Hematopoietic multipotent progenitor cell treated with erythropoietin and hydrocortisone succinate and interleukin-3 and kit ligand, for 8 days (in vitro differentiated cells): ENCODE measurements around the gene RAB3D.
"Not testable (repeated sequence)": the region's sequence is repeated elsewhere in the genome, so short reads cannot be mapped to it uniquely, and the experiment has no call there.

Experiments used
- DNase-seq: peaks from one replicate; pipeline ENCODE4 v3.0.0-alpha.2; 2015

Gene RAB3D, protein sequence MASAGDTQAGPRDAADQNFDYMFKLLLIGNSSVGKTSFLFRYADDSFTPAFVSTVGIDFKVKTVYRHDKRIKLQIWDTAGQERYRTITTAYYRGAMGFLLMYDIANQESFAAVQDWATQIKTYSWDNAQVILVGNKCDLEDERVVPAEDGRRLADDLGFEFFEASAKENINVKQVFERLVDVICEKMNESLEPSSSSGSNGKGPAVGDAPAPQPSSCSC

GRCh38 chr19:11339254-11340098 is at the start of gene RAB3D:
RAB3D (minus strand) TSS chr19:11339657; CDS start chr19:11337399, 2,258 bp downstream.
- DNase-seq = peak; percentile 85

GRCh38 chr19:11387162-11388034 is 47.9 kb upstream of the RAB3D start:
- no peak for DNase-seq

DNA sequence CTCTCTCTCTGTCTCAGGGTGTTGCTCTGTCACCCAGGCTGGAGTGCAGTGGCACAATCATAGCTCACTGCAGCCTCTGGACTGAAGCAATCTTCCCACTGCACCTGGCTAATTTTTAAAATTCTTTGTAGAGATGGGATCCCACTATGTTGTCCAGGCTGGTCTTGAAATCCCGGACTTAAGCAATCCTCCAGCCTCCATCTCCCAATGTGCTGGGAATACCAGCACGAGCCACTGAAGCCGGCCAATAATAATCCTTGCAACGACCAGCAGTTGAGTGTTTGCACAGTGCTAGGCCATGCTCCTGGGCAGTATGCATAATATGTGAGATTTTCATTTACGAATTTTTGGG is 45.3 kb upstream of the RAB3D start:
- DNase-seq = peak; percentile 41

GRCh38 chr19:11383706-11384048 is 44.2 kb upstream of the RAB3D start:
- DNase-seq = no peak

- DNase-seq = peak; percentile 90
These were observed 43.6 kb upstream of the RAB3D start for GRCh38 chr19:11382898-11383705.

- peak; percentile 98 for DNase-seq
These were observed 41.4 kb upstream of the RAB3D start for GRCh38 chr19:11380653-11381537.

DNA sequence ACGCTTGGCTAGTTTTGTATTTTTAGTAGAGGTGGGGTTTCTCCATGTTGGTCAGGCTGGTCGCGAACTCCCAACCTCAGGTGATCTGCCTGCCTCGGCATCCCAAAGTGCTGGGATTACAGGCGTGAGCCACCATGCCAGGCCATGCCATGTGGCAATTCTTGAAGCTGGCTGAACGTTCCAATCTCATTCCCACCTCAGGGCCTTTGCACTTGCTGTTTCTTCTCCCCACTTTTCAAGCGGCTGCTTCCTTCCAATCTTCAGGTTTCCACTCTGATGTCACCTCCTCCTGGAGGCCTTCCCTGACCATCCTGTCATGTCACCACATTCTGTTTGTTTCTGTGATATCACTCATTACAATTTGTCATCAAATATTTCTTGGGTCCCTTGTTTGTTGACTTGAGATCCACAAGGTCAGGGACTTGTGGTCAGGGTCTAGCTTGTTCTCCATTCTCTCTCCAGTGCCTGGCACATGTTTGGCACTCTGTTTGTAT is 40.4 kb upstream of the RAB3D start:
- no peak for DNase-seq

- not testable (repeated sequence) for DNase-seq
These were observed 39.9 kb upstream of the RAB3D start for GRCh38 chr19:11379269-11379845.

- DNase-seq = peak; percentile 46
These were observed 39.1 kb upstream of the RAB3D start for GRCh38 chr19:11378319-11379189.

DNA sequence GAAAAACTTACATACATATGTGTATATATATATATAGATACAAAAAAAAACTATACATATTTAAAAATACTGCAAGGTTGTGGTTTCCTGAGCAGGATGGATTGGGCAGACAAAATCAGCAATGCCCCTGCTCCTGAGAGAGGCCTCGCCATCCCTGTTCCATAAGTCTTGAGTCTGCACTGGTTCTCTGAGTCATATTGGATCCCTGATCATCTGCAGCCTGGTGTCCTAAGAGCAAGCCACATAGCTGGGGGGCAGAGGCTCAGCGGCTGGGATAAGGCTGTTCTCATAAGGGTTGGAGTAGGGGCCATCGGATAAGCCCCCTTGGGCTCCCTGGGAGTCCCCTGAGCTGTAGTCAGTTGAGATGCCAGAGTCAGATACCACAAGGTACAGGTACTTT is 38.3 kb upstream of the RAB3D start:
- no peak for DNase-seq

DNA sequence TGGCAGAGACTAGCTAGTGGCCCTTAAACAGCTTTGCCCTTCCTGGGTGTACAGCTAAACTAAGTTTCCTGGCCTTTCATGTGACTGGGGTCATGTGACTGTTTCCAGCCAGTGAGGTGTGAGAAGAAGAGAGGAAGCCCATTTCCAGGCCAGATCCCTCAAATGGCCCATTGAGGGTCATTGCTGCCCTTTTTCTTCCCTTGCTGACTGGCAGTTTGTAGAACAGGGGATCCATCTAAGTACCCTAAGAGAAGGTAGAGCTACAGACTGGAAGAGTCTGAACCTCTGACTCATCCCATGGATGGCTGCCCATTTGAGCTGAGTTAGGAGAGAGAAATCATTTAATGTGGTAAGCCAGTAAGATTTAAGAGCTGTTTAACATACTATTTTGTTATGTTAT is 37.8 kb upstream of the RAB3D start:
- peak; percentile 70 for DNase-seq

DNA sequence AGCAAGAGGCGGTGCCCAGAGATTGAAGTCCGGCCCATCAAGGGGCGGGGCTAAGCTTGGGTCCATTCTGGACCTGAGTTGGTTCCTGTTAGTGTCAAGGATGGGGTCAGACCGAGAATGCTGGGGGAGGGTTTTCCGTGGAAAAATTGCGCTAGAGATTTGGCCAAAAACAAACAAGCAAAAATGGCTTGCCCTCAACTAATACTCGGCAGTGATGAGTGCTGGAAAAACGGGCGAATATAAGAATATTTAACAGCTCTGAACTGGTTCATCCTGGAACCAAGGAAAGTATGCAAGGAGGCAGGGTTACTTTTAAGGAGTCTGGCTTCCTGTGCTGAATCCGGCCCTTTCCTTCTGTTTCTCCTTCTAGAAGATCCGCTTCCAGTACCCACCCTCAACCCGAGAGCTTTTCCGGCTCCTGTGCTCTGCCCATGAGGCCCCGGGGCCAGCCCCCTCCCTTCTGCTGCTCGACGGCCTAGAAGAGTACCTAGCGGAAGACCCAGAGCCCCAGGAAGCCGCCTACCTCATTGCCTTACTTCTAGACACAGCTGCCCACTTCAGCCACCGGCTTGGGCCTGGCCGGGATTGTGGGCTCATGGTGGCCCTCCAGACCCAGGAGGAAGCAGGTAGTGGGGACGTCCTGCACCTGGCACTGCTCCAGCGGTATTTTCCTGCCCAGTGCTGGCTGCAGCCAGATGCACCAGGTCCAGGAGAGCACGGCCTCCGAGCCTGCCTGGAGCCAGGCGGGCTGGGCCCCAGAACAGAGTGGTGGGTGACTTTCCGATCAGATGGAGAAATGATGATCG is 35.9 kb upstream of the RAB3D start:
- DNase-seq = peak; percentile 70

DNA sequence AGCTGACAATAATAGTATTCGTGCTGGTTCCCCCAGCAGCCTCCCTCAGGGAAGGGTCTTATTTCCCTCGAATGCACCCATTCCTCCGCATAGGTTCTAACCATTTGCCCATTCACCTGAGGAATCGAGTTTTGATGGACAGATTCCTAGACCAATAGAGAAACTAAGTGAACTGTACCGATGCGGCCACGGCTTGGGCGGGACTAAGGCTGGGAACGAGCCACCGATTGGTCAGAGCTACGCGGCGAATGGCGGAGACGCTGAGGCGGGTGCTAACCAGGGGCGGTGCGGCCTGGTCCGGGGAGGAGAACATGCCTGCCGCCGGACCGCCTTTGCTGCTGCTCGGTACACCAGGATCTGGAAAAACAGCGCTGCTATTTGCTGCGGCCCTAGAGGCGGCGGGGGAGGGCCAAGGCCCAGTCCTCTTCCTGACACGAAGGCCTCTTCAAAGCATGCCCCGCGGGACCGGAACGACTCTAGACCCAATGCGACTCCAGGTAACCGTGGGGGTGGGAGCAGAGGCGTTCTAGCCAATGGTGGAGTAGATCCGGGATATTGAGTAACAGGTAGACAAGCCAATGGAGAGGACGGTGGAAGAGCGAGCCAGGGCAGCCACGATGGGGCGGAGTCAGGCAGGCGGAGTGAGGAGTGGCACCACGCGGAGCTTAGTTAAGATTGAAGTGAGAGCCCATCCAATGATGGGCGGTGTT is 35.1 kb upstream of the RAB3D start, which contains the start of gene SWSAP1:
SWSAP1 (plus strand) TSS at position 234 of the 710 bp plus-strand sequence; CDS start at position 249, 15 bp downstream.
- DNase-seq = peak; percentile 100

DNA sequence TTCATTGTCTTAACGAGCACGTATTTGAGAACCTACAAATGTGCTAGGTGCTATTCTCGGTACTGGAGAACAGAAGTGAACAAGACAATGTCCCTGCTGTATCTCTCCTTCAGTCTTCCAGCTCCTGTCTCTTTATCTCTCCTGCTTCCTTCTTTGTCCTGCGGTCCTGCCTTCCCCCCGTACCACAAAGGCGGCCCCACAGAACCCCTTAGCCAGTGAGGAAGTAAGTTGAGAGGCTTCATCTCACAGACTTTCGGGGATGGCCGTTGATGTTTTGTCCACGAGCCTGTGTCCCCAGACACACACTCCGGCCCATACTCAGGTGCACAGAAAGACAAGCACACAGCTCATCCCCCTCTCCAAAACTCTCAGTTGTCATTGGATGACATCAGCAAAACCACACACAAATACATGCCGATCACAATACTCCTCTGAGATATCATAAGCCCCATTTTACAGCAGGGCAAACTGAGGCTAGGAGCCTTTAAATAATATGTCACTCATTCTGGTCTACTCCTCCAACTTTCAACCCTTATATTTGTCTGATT is 34.5 kb upstream of the RAB3D start:
- DNase-seq = no peak

- peak; percentile 66 for DNase-seq
These were observed 33.9 kb upstream of the RAB3D start for GRCh38 chr19:11373166-11373884.

GRCh38 chr19:11370744-11371143 is 31.3 kb upstream of the RAB3D start:
- no peak for DNase-seq

DNA sequence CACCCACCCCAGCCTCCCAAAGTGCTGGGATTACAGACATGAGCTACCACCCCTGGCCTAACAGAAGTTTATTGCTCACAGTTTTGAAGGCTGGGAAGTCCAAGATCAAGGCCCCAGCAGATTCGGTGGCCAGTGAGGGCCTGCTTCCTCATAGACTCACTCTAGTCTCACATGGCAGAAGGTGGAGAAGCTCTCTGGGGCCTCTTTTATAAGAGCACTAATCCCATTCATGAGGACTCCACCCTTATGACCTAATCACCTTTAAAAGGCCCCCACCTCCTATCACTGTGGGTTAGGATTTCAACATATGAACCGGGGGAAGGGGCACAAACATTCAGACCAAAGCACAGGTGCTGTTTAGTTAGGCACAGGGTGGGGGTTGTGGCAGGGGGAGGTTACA is 28.1 kb upstream of the RAB3D start:
- DNase-seq = no peak
